C4-2B (cell line): Measurements from ENCODE around the gene HMGN4.

Experiments used
- ZFX ChIP-seq: fragments of 450-650 bp; IDR thresholded peaks from 2 replicates; pipeline ENCODE4 v1.6.1; 2017
- TF ChIP-seq, protein P1 (sequence below): fragments of 450-650 bp; conservative IDR thresholded peaks from 2 replicates; pipeline ENCODE4 v1.5.1; 2017; ENCODE audit warnings: mild to moderate bottlenecking

DNA sequence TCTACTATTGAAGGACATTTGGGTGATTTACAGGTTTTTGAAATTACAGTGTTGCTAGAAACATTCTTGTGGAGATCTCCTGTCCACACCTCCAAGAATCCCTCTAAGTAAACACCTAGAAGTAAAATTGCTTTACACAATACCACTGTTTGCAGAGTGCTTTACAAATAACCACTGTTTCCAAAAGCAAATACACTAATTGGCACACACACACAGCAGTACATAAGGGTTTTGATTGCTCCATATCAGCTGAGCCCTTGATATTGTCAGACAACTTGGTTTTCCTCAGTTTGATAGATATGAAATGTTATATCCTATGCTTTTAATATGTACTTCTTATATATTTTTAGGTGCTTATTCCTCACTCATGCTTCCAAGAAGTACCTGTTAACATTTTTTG lies 6.3 kb downstream of the HMGN4 start:
- TF ChIP-seq, protein P1, sequence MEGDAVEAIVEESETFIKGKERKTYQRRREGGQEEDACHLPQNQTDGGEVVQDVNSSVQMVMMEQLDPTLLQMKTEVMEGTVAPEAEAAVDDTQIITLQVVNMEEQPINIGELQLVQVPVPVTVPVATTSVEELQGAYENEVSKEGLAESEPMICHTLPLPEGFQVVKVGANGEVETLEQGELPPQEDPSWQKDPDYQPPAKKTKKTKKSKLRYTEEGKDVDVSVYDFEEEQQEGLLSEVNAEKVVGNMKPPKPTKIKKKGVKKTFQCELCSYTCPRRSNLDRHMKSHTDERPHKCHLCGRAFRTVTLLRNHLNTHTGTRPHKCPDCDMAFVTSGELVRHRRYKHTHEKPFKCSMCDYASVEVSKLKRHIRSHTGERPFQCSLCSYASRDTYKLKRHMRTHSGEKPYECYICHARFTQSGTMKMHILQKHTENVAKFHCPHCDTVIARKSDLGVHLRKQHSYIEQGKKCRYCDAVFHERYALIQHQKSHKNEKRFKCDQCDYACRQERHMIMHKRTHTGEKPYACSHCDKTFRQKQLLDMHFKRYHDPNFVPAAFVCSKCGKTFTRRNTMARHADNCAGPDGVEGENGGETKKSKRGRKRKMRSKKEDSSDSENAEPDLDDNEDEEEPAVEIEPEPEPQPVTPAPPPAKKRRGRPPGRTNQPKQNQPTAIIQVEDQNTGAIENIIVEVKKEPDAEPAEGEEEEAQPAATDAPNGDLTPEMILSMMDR = no peak
- TF ChIP-seq ZFX = no peak
